ENCODE data around the gene RNF123. TPM values are rescaled to one million over a fixed set of nuclear protein-coding genes. Genes with fewer than 3 reads are reported as not detected.

The RNF123 gene
- polyA plus RNA-seq, 1 of the 3 experiments (the other 2 are of a cell fraction), result 48.1 TPM

DNA sequence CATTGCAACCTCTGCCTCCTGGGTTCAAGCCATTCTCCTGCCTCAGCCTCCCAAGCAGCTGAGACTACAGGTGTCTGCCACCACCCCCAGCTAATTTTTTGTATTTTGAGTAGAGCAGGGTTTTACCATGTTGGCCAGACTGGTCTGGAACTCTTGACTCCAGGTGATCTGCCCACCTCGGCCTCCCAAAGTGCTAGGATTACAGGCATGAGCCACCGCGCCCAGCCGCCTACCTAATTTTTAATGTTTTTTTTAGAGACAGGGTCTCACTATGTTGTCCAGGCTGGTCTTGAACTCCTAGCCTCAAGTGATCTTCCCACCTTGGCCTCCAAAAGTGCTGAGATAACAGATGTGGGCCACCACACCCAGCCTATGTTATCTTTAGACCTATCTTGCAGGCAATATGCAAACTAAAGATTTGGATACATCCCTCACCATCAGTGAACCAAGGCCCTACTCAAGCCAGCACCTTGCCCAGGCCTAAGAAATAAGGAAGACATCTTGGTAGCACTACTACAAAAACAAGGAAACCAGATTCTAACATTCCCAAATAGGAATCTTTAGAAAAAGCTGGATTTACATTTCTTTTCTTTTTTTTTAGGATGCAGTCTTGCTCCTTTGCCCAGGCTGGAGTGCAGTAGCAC is 40.7 kb downstream of the RNF123 start:
- Histone ChIP-seq H3K9me3 (no peaks in the 10 kb centered on the region), H4K20me1 (ENCODE audit: insufficient read depth) (peaks cover 3% of the 10 kb centered on the region; the same call in 1 of the 2 replicates), H3K36me3 (replicated peaks in 1 of 2; ENCODE audit: control insufficient read depth in 1 of 2, insufficient read depth in 2 of 2, low read length in 1 of 2) (peaks cover 41 to 50% of the 10 kb centered on the region in 2 experiments), H3K27me3 (ENCODE audit: insufficient read depth) (no peaks in the 10 kb centered on the region), H3K4me2 (no peak overlapping the region), H3K4me1 (ENCODE audit: control insufficient read depth in 1 of 2, insufficient read depth in 2 of 2, low read depth in 1 of 2, low read length in 1 of 2) (no peaks in the 10 kb centered on the region; a peak in 1 of 4 replicates), H3F3A (replicated peaks; ENCODE audit: insufficient read depth) (peaks cover 7% of the 10 kb centered on the region), H3K4me3 (ENCODE audit: low read depth in 2 of 2, low read length in 1 of 2) (no peak overlapping the region), H3K27ac (ENCODE audit: low read depth in 2 of 2, low read length in 1 of 2) (no peak overlapping the region), H2AFZ (ENCODE audit: low read depth) (no peak overlapping the region), H3K79me2 (ENCODE audit: insufficient read depth) (peaks cover 10% of the 10 kb centered on the region; the same call in 1 of the 2 replicates), H3K9ac (no peak overlapping the region), H3K9me2 (no peaks in the 10 kb centered on the region)
- WGBS (ENCODE audit: low lambda C conversion rate), result 99% methylated on average over 4 of the region's 4 CpGs
- TF ChIP-seq FOSL2 (IDR thresholded peaks at IDR 0.05; ENCODE audit: borderline replicate concordance, low read depth), result no peak
- DNase-seq, result no peak
- CTCF ChIA-PET, result no interaction called here
- POLR2A ChIA-PET, result no interaction called here

DNA sequence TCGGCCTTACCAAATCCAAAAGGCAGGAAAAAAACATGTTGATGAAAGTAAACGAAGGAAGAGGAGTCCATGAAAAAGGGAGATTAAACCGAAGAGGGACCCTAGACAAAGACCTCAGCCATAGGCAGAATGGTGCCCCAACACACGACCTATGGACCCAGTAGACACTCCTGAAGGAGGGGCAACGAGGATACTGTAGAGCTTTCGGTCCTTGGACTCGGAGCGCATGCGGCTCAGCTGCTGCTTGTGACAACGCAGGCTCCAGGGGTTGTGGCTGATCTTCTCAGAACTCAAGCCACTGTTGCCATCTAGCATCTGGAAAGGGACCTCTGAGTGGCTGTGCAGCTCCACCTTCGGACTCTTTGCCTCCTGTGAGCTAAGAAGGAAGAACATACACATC is 43.2 kb downstream of the RNF123 start:
- Histone ChIP-seq H3K4me3 (ENCODE audit: low read depth in 2 of 2, low read length in 1 of 2) (no peak overlapping the region), H3F3A (replicated peaks; ENCODE audit: insufficient read depth) (peaks cover 5% of the 10 kb centered on the region), H3K4me1 (ENCODE audit: control insufficient read depth in 1 of 2, insufficient read depth in 2 of 2, low read depth in 1 of 2, low read length in 1 of 2) (no peaks in the 10 kb centered on the region), H2AFZ (ENCODE audit: low read depth) (no peak overlapping the region), H4K20me1 (ENCODE audit: insufficient read depth) (peaks cover 3% of the 10 kb centered on the region; the same call in 1 of the 2 replicates), H3K79me2 (ENCODE audit: insufficient read depth) (peaks cover 10% of the 10 kb centered on the region; the same call in 1 of the 2 replicates), H3K9ac (no peak overlapping the region), H3K9me2 (no peaks in the 10 kb centered on the region), H3K9me3 (no peaks in the 10 kb centered on the region), H3K27me3 (ENCODE audit: insufficient read depth) (no peaks in the 10 kb centered on the region), H3K27ac (ENCODE audit: low read depth in 2 of 2, low read length in 1 of 2) (no peak overlapping the region), H3K4me2 (no peak overlapping the region), H3K36me3 (replicated peaks in 1 of 2; ENCODE audit: control insufficient read depth in 1 of 2, insufficient read depth in 2 of 2, low read length in 1 of 2) (peaks cover 36 to 59% of the 10 kb centered on the region in 2 experiments)
- CTCF ChIA-PET, result interaction anchor here (1.0 kb wide), 1 partner anchor 12 kb away, joined by 3 read pairs; no protein-coding TSS in a partner anchor
- 93% methylated on average over 7 of the region's 11 CpGs for WGBS (ENCODE audit: low lambda C conversion rate)
- DNase-seq, result no peak
- POLR2A ChIA-PET, result no interaction called here
- no peak for TF ChIP-seq TEAD4 (IDR thresholded peaks at IDR 0.05; ENCODE audit: borderline replicate concordance, insufficient read depth)
- no peak for TF ChIP-seq POLR2AphosphoS5 (IDR thresholded peaks at IDR 0.05; ENCODE audit: low read depth, low read length)
- no peak for TF ChIP-seq NFIC (IDR thresholded peaks at IDR 0.05; ENCODE audit: borderline replicate concordance)

DNA sequence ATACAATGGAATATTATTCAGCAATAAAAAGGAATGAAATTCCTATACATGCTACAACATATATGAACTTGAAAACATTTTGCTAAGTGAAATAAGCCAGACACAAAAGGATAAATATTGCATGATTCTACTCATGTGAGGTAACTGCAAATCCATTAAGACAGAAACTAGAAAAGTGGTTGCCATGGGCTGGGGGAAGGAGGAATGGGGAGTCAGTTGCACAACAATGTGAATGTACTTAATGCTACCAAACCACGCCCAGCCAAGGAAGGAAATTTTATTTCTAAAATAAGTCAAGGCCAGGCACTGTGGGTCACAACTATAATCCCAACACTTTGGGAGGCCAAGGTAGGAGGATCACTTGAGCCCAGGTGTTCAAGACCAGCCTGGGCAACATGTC is 44.2 kb downstream of the RNF123 start:
- CTCF ChIA-PET, result no interaction called here
- H3K4me1 ChIP-seq (ENCODE audit: control insufficient read depth in 1 of 2, insufficient read depth in 2 of 2, low read depth in 1 of 2, low read length in 1 of 2), result no peaks in the 10 kb centered on the region
- 100% methylated on average over 1 of the region's 1 CpG for WGBS (ENCODE audit: low lambda C conversion rate)

More for the DNA sequence above, 44.2 kb downstream of the RNF123 start:
- Histone ChIP-seq H3K4me2 (no peak overlapping the region), H3K9ac (no peak overlapping the region), H4K20me1 (ENCODE audit: insufficient read depth) (peaks cover 3% of the 10 kb centered on the region; the same call in 1 of the 2 replicates), H3K27me3 (ENCODE audit: insufficient read depth) (no peaks in the 10 kb centered on the region), H3K27ac (ENCODE audit: low read depth in 2 of 2, low read length in 1 of 2) (no peak overlapping the region), H3F3A (replicated peaks; ENCODE audit: insufficient read depth) (peaks cover 5% of the 10 kb centered on the region), H3K36me3 (replicated peaks in 1 of 2; ENCODE audit: control insufficient read depth in 1 of 2, insufficient read depth in 2 of 2, low read length in 1 of 2) (peaks cover 37 to 62% of the 10 kb centered on the region in 2 experiments), H3K4me3 (ENCODE audit: low read depth in 2 of 2, low read length in 1 of 2) (no peak overlapping the region), H3K9me2 (no peaks in the 10 kb centered on the region), H3K79me2 (ENCODE audit: insufficient read depth) (peaks cover 10% of the 10 kb centered on the region; the same call in 1 of the 2 replicates), H2AFZ (ENCODE audit: low read depth) (no peak overlapping the region), H3K9me3 (no peaks in the 10 kb centered on the region)
- DNase-seq, result no peak
- POLR2A ChIA-PET, result interaction anchor here (0.6 kb wide), 2 partner anchors 69 to 465 kb away, joined by 3 read pairs; partner anchors contain the start of gene INKA1
- TF ChIP-seq EP300 (IDR thresholded peaks at IDR 0.05; ENCODE audit: borderline replicate concordance in 1 of 2, low read depth in 1 of 2, low read length in 1 of 2) (no peak), POLR2AphosphoS5 (IDR thresholded peaks at IDR 0.05; ENCODE audit: low read depth, low read length) (no peak), FOXJ3 (CRISPR knock-in tag; IDR thresholded peaks at IDR 0.05) (no peak), FOXM1 (IDR thresholded peaks at IDR 0.05; ENCODE audit: low read depth) (no peak), YY1 (IDR thresholded peaks at IDR 0.05; ENCODE audit: low read depth) (no peak), TAF1 (IDR thresholded peaks at IDR 0.05; ENCODE audit: borderline replicate concordance, low read depth, low read length) (no peak), EZH2phosphoT487 (IDR thresholded peaks at IDR 0.05; ENCODE audit: borderline replicate concordance, low read depth) (no peak), TCF12 (IDR thresholded peaks at IDR 0.05) (no peak), RAD21 (IDR thresholded peaks at IDR 0.05; ENCODE audit: low read length) (no peak), MXI1 (IDR thresholded peaks at IDR 0.05; ENCODE audit: low read depth, low read length) (no peak), RXRA (IDR thresholded peaks at IDR 0.05; ENCODE audit: borderline replicate concordance, low read depth) (no peak), ELF1 (IDR thresholded peaks at IDR 0.05) (no peak), CHD2 (IDR thresholded peaks at IDR 0.05; ENCODE audit: low read length, partially characterized antibody) (no peak)
- TF ChIP-seq, protein P1, sequence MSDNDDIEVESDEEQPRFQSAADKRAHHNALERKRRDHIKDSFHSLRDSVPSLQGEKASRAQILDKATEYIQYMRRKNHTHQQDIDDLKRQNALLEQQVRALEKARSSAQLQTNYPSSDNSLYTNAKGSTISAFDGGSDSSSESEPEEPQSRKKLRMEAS (IDR thresholded peaks at IDR 0.05; ENCODE audit: low read depth), result no peak
- TF ChIP-seq, protein P2, sequence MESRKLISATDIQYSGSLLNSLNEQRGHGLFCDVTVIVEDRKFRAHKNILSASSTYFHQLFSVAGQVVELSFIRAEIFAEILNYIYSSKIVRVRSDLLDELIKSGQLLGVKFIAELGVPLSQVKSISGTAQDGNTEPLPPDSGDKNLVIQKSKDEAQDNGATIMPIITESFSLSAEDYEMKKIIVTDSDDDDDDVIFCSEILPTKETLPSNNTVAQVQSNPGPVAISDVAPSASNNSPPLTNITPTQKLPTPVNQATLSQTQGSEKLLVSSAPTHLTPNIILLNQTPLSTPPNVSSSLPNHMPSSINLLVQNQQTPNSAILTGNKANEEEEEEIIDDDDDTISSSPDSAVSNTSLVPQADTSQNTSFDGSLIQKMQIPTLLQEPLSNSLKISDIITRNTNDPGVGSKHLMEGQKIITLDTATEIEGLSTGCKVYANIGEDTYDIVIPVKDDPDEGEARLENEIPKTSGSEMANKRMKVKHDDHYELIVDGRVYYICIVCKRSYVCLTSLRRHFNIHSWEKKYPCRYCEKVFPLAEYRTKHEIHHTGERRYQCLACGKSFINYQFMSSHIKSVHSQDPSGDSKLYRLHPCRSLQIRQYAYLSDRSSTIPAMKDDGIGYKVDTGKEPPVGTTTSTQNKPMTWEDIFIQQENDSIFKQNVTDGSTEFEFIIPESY (IDR thresholded peaks at IDR 0.05; ENCODE audit: borderline replicate concordance, low read depth), result no peak

Data from SK-N-SH (cell line).